GM18498 (cell line): ENCODE data around the gene B3GNT5.

Source experiments
- ATAC-seq: cut with Tn5 transposase; IDR thresholded peaks from one replicate; pipeline ENCODE4 v1.9.1; 2021; ENCODE audit warnings: mild to moderate bottlenecking, moderate library complexity; ENCODE audit not compliant: unreplicated experiment

B3GNT5 gene

GRCh38 chr3:183252973-183253527, at the start of gene B3GNT5:
Gene B3GNT5 (plus strand): TSS chr3:183253253. CDS start chr3:183269799, 16,546 bp downstream.
- ATAC-seq: no peak

- ATAC-seq: no peak
Measured at GRCh38 chr3:183203670-183204069, 49.4 kb upstream of the B3GNT5 start.

- no peak for ATAC-seq
Measured at GRCh38 chr3:183208260-183208659, 44.8 kb upstream of the B3GNT5 start.

GRCh38 chr3:183208800-183209199, 44.3 kb upstream of the B3GNT5 start:
- no peak for ATAC-seq

- no peak for ATAC-seq
Measured at GRCh38 chr3:183210341-183210740, 42.7 kb upstream of the B3GNT5 start.

GRCh38 chr3:183210862-183211341, 42.2 kb upstream of the B3GNT5 start:
- no peak for ATAC-seq

- ATAC-seq: no peak
Measured at GRCh38 chr3:183211352-183211751, 41.7 kb upstream of the B3GNT5 start.

- no peak for ATAC-seq
Measured at GRCh38 chr3:183212096-183212495, 41.0 kb upstream of the B3GNT5 start.

GRCh38 chr3:183212565-183212964, 40.5 kb upstream of the B3GNT5 start:
- ATAC-seq: no peak

GRCh38 chr3:183213415-183214276, 39.4 kb upstream of the B3GNT5 start:
- ATAC-seq: no peak

GRCh38 chr3:183214277-183214612, 38.8 kb upstream of the B3GNT5 start:
- ATAC-seq: no peak

- ATAC-seq: no peak
Measured at GRCh38 chr3:183215591-183216202, 37.4 kb upstream of the B3GNT5 start.

- no peak for ATAC-seq
Measured at GRCh38 chr3:183217548-183218332, 35.3 kb upstream of the B3GNT5 start.

- ATAC-seq: no peak
Measured at GRCh38 chr3:183218826-183219225, 34.2 kb upstream of the B3GNT5 start.

- no peak for ATAC-seq
Measured at GRCh38 chr3:183220828-183221227, 32.2 kb upstream of the B3GNT5 start.

GRCh38 chr3:183222631-183223235, 30.3 kb upstream of the B3GNT5 start:
- ATAC-seq: no peak

- peak; percentile 63 for ATAC-seq
Measured at GRCh38 chr3:183224180-183224970, 28.7 kb upstream of the B3GNT5 start.

- no peak for ATAC-seq
Measured at GRCh38 chr3:183226333-183226890, 26.6 kb upstream of the B3GNT5 start.

GRCh38 chr3:183227586-183227985, 25.5 kb upstream of the B3GNT5 start:
- no peak for ATAC-seq

GRCh38 chr3:183229178-183229577, 23.9 kb upstream of the B3GNT5 start:
- ATAC-seq: no peak
